ENCODE data around the gene BMP2K. TPM values are rescaled to one million over a fixed set of nuclear protein-coding genes. Genes with fewer than 3 reads are reported as not detected.

The BMP2K gene
- polyA plus RNA-seq, 1 donor (not counting 4 experiments of a cell fraction or from before 2014, with no cell fraction given): 35.4 TPM

DNA sequence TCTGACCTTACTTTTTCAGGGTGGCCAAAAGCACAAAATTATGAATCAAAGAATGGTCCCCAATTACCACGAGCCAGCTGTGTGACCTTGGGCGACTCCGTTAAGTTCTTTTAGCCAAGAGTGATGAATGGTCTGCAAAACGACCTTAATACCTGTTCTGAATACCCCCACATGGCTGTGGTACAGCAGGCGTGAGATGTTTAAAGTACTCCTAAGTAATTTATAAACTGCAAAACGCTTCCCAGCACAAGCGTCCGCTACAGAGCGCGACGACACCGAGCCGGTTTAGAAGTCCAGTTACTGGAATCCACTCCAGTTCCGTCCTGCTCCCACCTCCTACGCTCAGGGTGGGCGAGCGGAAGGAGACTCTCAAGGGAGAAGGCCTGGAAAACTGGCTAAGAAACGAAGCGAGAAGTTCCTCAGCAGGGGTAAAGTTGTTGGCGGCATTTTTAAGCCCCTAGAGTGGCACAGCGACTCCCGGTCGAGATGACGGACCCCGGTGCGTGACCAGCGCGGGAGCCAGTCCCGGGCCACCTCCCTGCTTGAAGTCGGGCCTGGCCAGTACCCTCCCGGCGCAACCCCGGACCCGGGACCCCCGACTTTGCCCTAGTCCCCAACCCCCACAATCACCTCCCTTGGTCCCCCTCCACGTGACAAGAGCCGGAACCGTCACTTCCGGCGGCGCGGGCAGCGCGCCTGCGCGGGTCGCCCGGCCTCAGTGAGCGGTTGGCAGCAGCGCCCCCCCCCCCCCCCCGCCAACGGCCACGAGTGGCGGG, 659 bp upstream of the BMP2K start:
- peak overlapping the region; percentile 70 to 91 (median 91) for H3K4me3 ChIP-seq (ENCODE audit: control insufficient read depth in 2 of 3, extremely low read depth in 1 of 3, insufficient read depth in 2 of 3, low read depth in 1 of 3, low read length in 3 of 3)
- peaks cover 37% of the 10 kb centered on the region for H3K79me2 ChIP-seq (ENCODE audit: control insufficient read depth, insufficient read depth, low read length)
- no peaks in the 10 kb centered on the region for H4K20me1 ChIP-seq (ENCODE audit: control insufficient read depth, extremely low read depth, insufficient read depth, low read length)
- FAIRE-seq (no peak), DNase-seq (ENCODE audit: low read depth, low spot score) (no peak)
- H3K27ac ChIP-seq (ENCODE audit: control insufficient read depth, insufficient read depth, low read length): peak overlapping the region; percentile 92
- H3K9me3 ChIP-seq (ENCODE audit: control insufficient read depth, low read depth, low read length): no peaks in the 10 kb centered on the region
- peak overlapping the region; percentile 91 for H2AFZ ChIP-seq (ENCODE audit: control insufficient read depth, low read length)
- H3K36me3 ChIP-seq (ENCODE audit: control insufficient read depth in 2 of 2, extremely low read depth in 1 of 2, insufficient read depth in 2 of 2, low read length in 2 of 2): no peaks in the 10 kb centered on the region
- H3K9me1 ChIP-seq (ENCODE audit: control insufficient read depth, extremely low read depth, insufficient read depth, low read length): peaks cover 4% of the 10 kb centered on the region
- dilution Hi-C loops (cut with MboI; ENCODE audit: extremely low pct_ligation_motif_present, low sequenced_read_pairs): no loop called here
- H3K4me1 ChIP-seq (ENCODE audit: control insufficient read depth, extremely low read depth, insufficient read depth, low read length): peaks cover 21% of the 10 kb centered on the region
- peak overlapping the region; percentile 92 for H3K9ac ChIP-seq (ENCODE audit: control insufficient read depth, extremely low read depth, insufficient read depth, low read length)
- TF ChIP-seq EZH2 (IDR thresholded peaks at IDR 0.05; ENCODE audit: low read length): no peak
- TF ChIP-seq, protein P1, sequence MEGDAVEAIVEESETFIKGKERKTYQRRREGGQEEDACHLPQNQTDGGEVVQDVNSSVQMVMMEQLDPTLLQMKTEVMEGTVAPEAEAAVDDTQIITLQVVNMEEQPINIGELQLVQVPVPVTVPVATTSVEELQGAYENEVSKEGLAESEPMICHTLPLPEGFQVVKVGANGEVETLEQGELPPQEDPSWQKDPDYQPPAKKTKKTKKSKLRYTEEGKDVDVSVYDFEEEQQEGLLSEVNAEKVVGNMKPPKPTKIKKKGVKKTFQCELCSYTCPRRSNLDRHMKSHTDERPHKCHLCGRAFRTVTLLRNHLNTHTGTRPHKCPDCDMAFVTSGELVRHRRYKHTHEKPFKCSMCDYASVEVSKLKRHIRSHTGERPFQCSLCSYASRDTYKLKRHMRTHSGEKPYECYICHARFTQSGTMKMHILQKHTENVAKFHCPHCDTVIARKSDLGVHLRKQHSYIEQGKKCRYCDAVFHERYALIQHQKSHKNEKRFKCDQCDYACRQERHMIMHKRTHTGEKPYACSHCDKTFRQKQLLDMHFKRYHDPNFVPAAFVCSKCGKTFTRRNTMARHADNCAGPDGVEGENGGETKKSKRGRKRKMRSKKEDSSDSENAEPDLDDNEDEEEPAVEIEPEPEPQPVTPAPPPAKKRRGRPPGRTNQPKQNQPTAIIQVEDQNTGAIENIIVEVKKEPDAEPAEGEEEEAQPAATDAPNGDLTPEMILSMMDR (optimal IDR thresholded peaks at IDR 0.05 in 1 of 3, IDR thresholded peaks at IDR 0.05 in 1 of 3, conservative IDR thresholded peaks at IDR 0.05 in 1 of 3; ENCODE audit: extremely low read depth in 1 of 3, insufficient read depth in 2 of 3, low read length in 3 of 3): no peak
- H3K4me2 ChIP-seq (ENCODE audit: control insufficient read depth, extremely low read depth, insufficient read depth, low read depth, low read length): peak overlapping the region; percentile 94
- no peaks in the 10 kb centered on the region for H3K27me3 ChIP-seq (ENCODE audit: control insufficient read depth, extremely low read depth, insufficient read depth, low read length)

DNA sequence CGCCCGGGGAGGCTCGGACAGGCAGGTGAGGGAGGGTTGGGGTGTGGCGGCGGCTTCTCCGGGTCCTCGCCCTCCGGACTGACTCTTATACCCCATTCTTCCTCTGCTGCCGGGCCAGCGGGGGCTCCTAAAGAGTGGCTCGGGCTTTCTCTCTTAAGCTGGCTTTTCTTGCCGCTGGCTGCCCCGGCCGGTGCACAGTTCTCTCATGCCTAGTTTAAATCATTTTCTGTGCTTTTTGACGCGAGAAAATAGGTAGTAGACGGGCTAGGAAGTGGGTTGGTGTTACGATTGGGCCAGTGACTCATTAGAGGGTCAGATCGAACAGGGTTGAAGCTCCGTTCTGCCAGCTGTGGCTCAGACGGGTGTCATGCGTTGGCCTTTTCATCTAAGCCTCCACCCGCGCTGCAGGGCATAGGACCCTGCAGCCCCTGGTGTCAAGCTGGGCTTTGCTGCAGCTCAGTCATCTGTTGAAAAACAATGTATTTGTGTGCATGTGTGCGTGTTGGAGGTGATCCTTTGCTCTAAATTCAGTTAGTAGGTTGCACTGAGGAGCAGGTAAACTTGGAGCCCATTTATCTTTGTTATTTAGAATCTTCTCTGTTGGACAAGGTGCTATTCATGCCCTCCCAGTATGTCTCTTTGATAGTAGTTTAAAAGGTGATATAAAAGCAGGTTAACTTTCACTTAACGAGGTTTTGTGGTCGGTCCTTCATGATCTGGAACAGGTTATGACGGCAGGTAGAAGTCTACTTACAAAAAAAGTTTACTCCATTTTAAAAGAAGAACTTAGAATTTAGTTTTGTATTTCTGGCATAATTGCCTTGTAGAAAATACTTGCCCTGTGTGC, 802 bp downstream of the BMP2K start:
- DNase-seq (ENCODE audit: low read depth, low spot score) (no peak), FAIRE-seq (peak; percentile 87)
- no peak for TF ChIP-seq EZH2 (IDR thresholded peaks at IDR 0.05; ENCODE audit: low read length)
- TF ChIP-seq, protein P1 (optimal IDR thresholded peaks at IDR 0.05 in 1 of 3, IDR thresholded peaks at IDR 0.05 in 1 of 3, conservative IDR thresholded peaks at IDR 0.05 in 1 of 3; ENCODE audit: extremely low read depth in 1 of 3, insufficient read depth in 2 of 3, low read length in 3 of 3): no peak
- H3K9me1 ChIP-seq (ENCODE audit: control insufficient read depth, extremely low read depth, insufficient read depth, low read length): peaks cover 4% of the 10 kb centered on the region
- H3K9me3 ChIP-seq (ENCODE audit: control insufficient read depth, low read depth, low read length): no peaks in the 10 kb centered on the region
- peak overlapping the region; percentile 66 for H3K4me2 ChIP-seq (ENCODE audit: control insufficient read depth, extremely low read depth, insufficient read depth, low read depth, low read length)
- peak overlapping the region; percentile 1 for H2AFZ ChIP-seq (ENCODE audit: control insufficient read depth, low read length)
- H3K36me3 ChIP-seq (ENCODE audit: control insufficient read depth in 2 of 2, extremely low read depth in 1 of 2, insufficient read depth in 2 of 2, low read length in 2 of 2): no peaks in the 10 kb centered on the region
- H3K9ac ChIP-seq (ENCODE audit: control insufficient read depth, extremely low read depth, insufficient read depth, low read length): peak overlapping the region; percentile 92
- H3K27me3 ChIP-seq (ENCODE audit: control insufficient read depth, extremely low read depth, insufficient read depth, low read length): no peaks in the 10 kb centered on the region
- peak overlapping the region; percentile 61 for H3K27ac ChIP-seq (ENCODE audit: control insufficient read depth, insufficient read depth, low read length)
- H3K79me2 ChIP-seq (ENCODE audit: control insufficient read depth, insufficient read depth, low read length): peaks cover 51% of the 10 kb centered on the region
- peaks cover 32% of the 10 kb centered on the region for H3K4me1 ChIP-seq (ENCODE audit: control insufficient read depth, extremely low read depth, insufficient read depth, low read length)
- peak overlapping the region; percentile 60 to 91 (median 70) for H3K4me3 ChIP-seq (ENCODE audit: control insufficient read depth in 2 of 3, extremely low read depth in 1 of 3, insufficient read depth in 2 of 3, low read depth in 1 of 3, low read length in 3 of 3)
- dilution Hi-C loops (cut with MboI; ENCODE audit: extremely low pct_ligation_motif_present, low sequenced_read_pairs): no loop called here
- no peaks in the 10 kb centered on the region for H4K20me1 ChIP-seq (ENCODE audit: control insufficient read depth, extremely low read depth, insufficient read depth, low read length)
